K562 (cell line): Measurements from ENCODE around the gene TFF2. TPM values are rescaled to one million over a fixed set of nuclear protein-coding genes. Genes with fewer than 3 reads are reported as not detected.
A peak's percentile ranks its signal among the peaks of the same experiment; 100 is the strongest.

ENCODE experiments used
- ATAC-seq: fragments of 200-7000 bp; cut with Tn5 transposase; 3 replicates; pipeline ENCODE4 v1.9.1; 2020; ENCODE audit warnings: moderate library complexity
- BruUV-seq: library from RNA; stranded (reverse); fragments of 400-500 nt; replicated peaks from 2 replicates; lab custom pipeline; 2021; lab: Mats Ljungman, UMichigan
- CTCF ChIA-PET: fragments of 300-600 bp; formaldehyde crosslinking; extraction: SDS; loops from one replicate; lab custom pipeline; 2021; ENCODE audit warnings: low intra/inter-chr PET ratio; lab: Yijun Ruan, JAX
- POLR2A ChIA-PET: fragments of 300-600, 350-650 bp; sonication (Branson Sonifier 250); formaldehyde crosslinking; extraction: SDS; loops from one replicate; lab custom pipeline; 2021; ENCODE audit warnings: antibody characterized with exemption, inconsistent platforms; lab: Yijun Ruan, JAX
- DNase-seq, 4 experiments: peaks; one replicate each; pipeline versions ENCODE4 v3.0.0 to v3.0.0-alpha.2; 2011 to 2018; ENCODE audit warnings: low spot score in 3 of 4, mixed read lengths in 3 of 4; ENCODE audit errors: extremely low read depth in 1 of 4
- FAIRE-seq: peaks from 2 replicates; lab custom pipeline; 2011; peaks lifted over from hg19 to GRCh38; lab: Jason Lieb, UNC
- H2AFZ ChIP-seq: 2 replicates; pipeline ENCODE4 v1.6.0; 2011; ENCODE audit warnings: low read depth, low read length, control low read depth, inconsistent platforms
- H3K27ac ChIP-seq: fragments of 200-600 bp; 3 replicates; pipeline ENCODE4 v1.8.0; 2011; ENCODE audit warnings: low read depth, mild to moderate bottlenecking, control low read depth, inconsistent platforms, low read length, moderate library complexity, mixed read lengths; ENCODE audit errors: extremely low read depth
- H3K27me3 ChIP-seq, 2 experiments: fragments of 300-600 bp in 1 of 2; 2 replicates in 1 of 2; 3 replicates in 1 of 2; pipeline versions ENCODE4 v1.6.0 to v1.8.0; 2011; ENCODE audit warnings: inconsistent platforms in 2 of 2, low read length in 2 of 2, mild to moderate bottlenecking in 1 of 2, mixed read lengths in 1 of 2, moderate library complexity in 1 of 2; ENCODE audit not compliant: control insufficient read depth in 2 of 2, insufficient read depth in 2 of 2
- H3K36me3 ChIP-seq: fragments of 300-600 bp; 3 replicates; pipeline ENCODE4 v1.8.0; 2011; ENCODE audit warnings: mild to moderate bottlenecking, low read length, inconsistent platforms; ENCODE audit not compliant: control insufficient read depth, insufficient read depth
- H3K4me1 ChIP-seq, 2 experiments: fragments of 200-600 bp in 1 of 2; replicated peaks in 1 of 2; 2 replicates in 1 of 2; 3 replicates in 1 of 2; pipeline versions ENCODE4 v1.5.1 to v1.8.0; 2011; ENCODE audit warnings: inconsistent platforms in 2 of 2, low read length in 2 of 2, mild to moderate bottlenecking in 1 of 2, mixed read lengths in 1 of 2, moderate library complexity in 1 of 2; ENCODE audit not compliant: control insufficient read depth in 2 of 2, insufficient read depth in 2 of 2
- H3K4me2 ChIP-seq: 2 replicates; pipeline ENCODE4 v1.6.1; 2011; ENCODE audit warnings: low read length, control low read depth, inconsistent platforms, mixed read lengths; ENCODE audit not compliant: insufficient read depth
- H3K4me3 ChIP-seq: fragments of 200-600 bp; sonication (generic), shearing (Covaris generic); 2 replicates; pipeline ENCODE4 v1.5.1; 2016; ENCODE audit warnings: control low read depth, inconsistent platforms
- H3K79me2 ChIP-seq: fragments of 200-600 bp; 3 replicates; pipeline ENCODE4 v1.8.0; 2011; ENCODE audit warnings: low read length, inconsistent platforms; ENCODE audit not compliant: control insufficient read depth, insufficient read depth
- H3K9ac ChIP-seq, 2 experiments: 2 replicates each; pipeline versions ENCODE4 v1.6.0 to v1.6.1; 2011; ENCODE audit warnings: low read depth in 2 of 2, low read length in 2 of 2, control low read depth in 1 of 2, inconsistent platforms in 1 of 2, mild to moderate bottlenecking in 1 of 2, mixed read lengths in 1 of 2; ENCODE audit not compliant: insufficient read depth in 1 of 2
- H3K9me1 ChIP-seq: one replicate; pipeline ENCODE4 v1.6.0; 2011; ENCODE audit warnings: inconsistent platforms, mild to moderate bottlenecking, low read length, moderate library complexity; ENCODE audit not compliant: control insufficient read depth, insufficient read depth
- H3K9me3 ChIP-seq: replicated peaks from 2 replicates; pipeline ENCODE4 v1.5.1; 2011; ENCODE audit warnings: low read depth, low read length, inconsistent platforms; ENCODE audit not compliant: control insufficient read depth, insufficient read depth
- H4K20me1 ChIP-seq: replicated peaks from 2 replicates; pipeline ENCODE4 v1.6.1; 2011; ENCODE audit warnings: low read length, inconsistent platforms, mixed read lengths; ENCODE audit not compliant: control insufficient read depth, insufficient read depth
- ATF4 ChIP-seq: fragments of 450-650 bp; formaldehyde crosslinking; IDR thresholded peaks from 2 replicates; pipeline ENCODE4 v1.4.0; 2022; ENCODE audit warnings: mild to moderate bottlenecking, moderate library complexity
- HDAC2 ChIP-seq: fragments of 450-650 bp; IDR thresholded peaks from 2 replicates; pipeline ENCODE4 v1.6.1; 2016; ENCODE audit warnings: mild to moderate bottlenecking
- HOMEZ ChIP-seq: fragments of 250-450 bp; sonication (Bioruptor Pico); IDR thresholded peaks from 2 replicates; pipeline ENCODE4 v1.4.0; 2020; ENCODE audit warnings: mild to moderate bottlenecking, moderate library complexity
- KDM5B ChIP-seq: fragments of 200-600 bp; sonication (generic); IDR thresholded peaks from 2 replicates; pipeline ENCODE4 v1.6.1; 2012; ENCODE audit warnings: low read depth, mild to moderate bottlenecking, moderate library complexity, low read length, control low read depth, inconsistent platforms; ENCODE audit not compliant: insufficient replicate concordance
- MEIS2 ChIP-seq: fragments of 450-650 bp; IDR thresholded peaks from 2 replicates; pipeline ENCODE4 v1.6.1; 2014; ENCODE audit warnings: mild to moderate bottlenecking; ENCODE audit not compliant: partially characterized antibody
- MLLT1 ChIP-seq, 2 experiments: fragments of 450-650 bp; IDR thresholded peaks; 2 replicates each; pipeline ENCODE4 v1.6.1; 2016
- MYC ChIP-seq, 2 experiments: fragments of 250-450 bp in 1 of 2; sonication (Bioruptor Pico) in 1 of 2; IDR thresholded peaks; 2 replicates each; pipeline versions ENCODE4 v1.5.1 to v1.6.1; 2012 to 2021; ENCODE audit warnings: low read depth in 2 of 2, borderline replicate concordance in 1 of 2, improper control_type of control experiment in 1 of 2, low read length in 1 of 2, mild to moderate bottlenecking in 1 of 2, moderate library complexity in 1 of 2
- NELFE ChIP-seq: IDR thresholded peaks from 2 replicates; pipeline ENCODE4 v1.6.1; 2011; ENCODE audit warnings: mild to moderate bottlenecking; ENCODE audit not compliant: insufficient read depth, insufficient read length
- RAD21 ChIP-seq, 2 experiments: fragments of 250-450 bp in 1 of 2; fragments of 450-650 bp in 1 of 2; sonication (Bioruptor Pico) in 1 of 2; formaldehyde crosslinking in 1 of 2; IDR thresholded peaks in 1 of 2; conservative IDR thresholded peaks in 1 of 2; 2 replicates each; pipeline versions ENCODE4 v1.4.0 to v1.8.0; 2020 to 2022; ENCODE audit warnings: mild to moderate bottlenecking in 2 of 2, moderate library complexity in 1 of 2
- RCOR1 ChIP-seq, 2 experiments: IDR thresholded peaks; 2 replicates each; pipeline ENCODE4 v1.6.1; 2012; ENCODE audit warnings: low read depth in 2 of 2, low read length in 2 of 2, borderline replicate concordance in 1 of 2, improper control_type of control experiment in 1 of 2
- TRIM25 ChIP-seq: fragments of 450-650 bp; IDR thresholded peaks from 2 replicates; pipeline ENCODE4 v1.7.0; 2016; ENCODE audit warnings: borderline replicate concordance
- ZEB2 ChIP-seq: fragments of 450-650 bp; IDR thresholded peaks from 2 replicates; pipeline ENCODE4 v1.6.1; 2016
- ZNF217 ChIP-seq: sonication (generic); formaldehyde crosslinking; IDR thresholded peaks from 2 replicates; pipeline ENCODE4 v1.8.0; 2022; ENCODE audit warnings: mild to moderate bottlenecking, missing genetic modification reagents
- ZNF75A ChIP-seq: fragments of 450-650 bp; formaldehyde crosslinking; IDR thresholded peaks from 2 replicates; pipeline ENCODE4 v1.4.0; 2020; ENCODE audit warnings: mild to moderate bottlenecking
- WGBS: fragments of 100-300 bp; shearing (Covaris generic); methylation state at CpG from one replicate; pipeline ENCODE4 v1.1.6; 2016; ENCODE audit warnings: low coverage, mixed read lengths; ENCODE audit not compliant: insufficient coverage; ENCODE audit errors: missing lambda C conversion rate; 5-methylcytosine and 5-hydroxymethylcytosine counted together
- in situ Hi-C: fragments of 300-500 bp; cut with MboI; formaldehyde crosslinking; loops from 4 replicates; pipeline ENCODE4 v1.15.0; 2018; ENCODE audit warnings: inconsistent platforms, mixed read lengths
- intact Hi-C: fragments of 100-400 bp; cut with micrococcal nuclease; formaldehyde crosslinking; loops from 2 replicates; pipeline ENCODE4 v1.14.2; 2022
- polyA plus RNA-seq, 8 experiments: library from polyadenylated mRNA; depleted of rRNA in 4 of 8; stranded (reverse) in 5 of 8; unstranded in 3 of 8; fragments of >200 nt; fragmentation: Nextera tagmentation in 2 of 8; fragmentation: Illumina TruSeq in 1 of 8; extraction: Ambion mirVana in 2 of 8; extraction: Trizol in 1 of 8; gene quantifications; 2 replicates each; pipeline versions ENCODE4 v1.2.1 to v1.2.3, GENCODE V29; 2011 to 2014; ENCODE audit warnings: inconsistent platforms in 1 of 8, missing spikeins in 1 of 8
- total RNA-seq, 7 experiments: library from RNA; depleted of rRNA in 6 of 7; stranded (reverse); fragments of >200 nt in 6 of 7; fragmentation: Illumina TruSeq in 2 of 7; extraction: Trizol in 2 of 7; gene quantifications; 2 replicates each; pipeline versions ENCODE4 v1.2.1 to v1.2.3, GENCODE V29; 2011 to 2021; ENCODE audit warnings: low replicate concordance in 1 of 7

The TFF2 gene
- total and polyA plus RNA-seq, 9 of the 15 experiments (the other 6 are each of a cell fraction or from before 2014, with no cell fraction given), result not detected

GRCh38 chr21:42337830-42338728 is 12.7 kb downstream of the TFF2 start:
- in situ Hi-C loops, result no loop called here
- no peaks in the 10 kb centered on the region for H3K79me2 ChIP-seq
- FAIRE-seq, result peak; percentile 88
- ChIA-PET POLR2A (interaction anchor here (0.6 kb wide), 1 partner anchor 717 kb away, joined by 3 read pairs; no protein-coding TSS in a partner anchor), CTCF (interaction anchor here (0.5 to 1.6 kb wide), 2 partner anchors 29 to 111 kb away, joined by 4 to 6 read pairs; no protein-coding TSS in a partner anchor)
- no peaks in the 10 kb centered on the region for H3K36me3 ChIP-seq
- H3K4me2 ChIP-seq, result no peak overlapping the region
- no peak overlapping the region for H3K9ac ChIP-seq
- H4K20me1 ChIP-seq, result no peaks in the 10 kb centered on the region
- no peak overlapping the region for H2AFZ ChIP-seq
- ATAC-seq, result peak; percentile 98
- H3K27ac ChIP-seq, result no peak overlapping the region
- H3K4me1 ChIP-seq, result peaks cover 0 to 7% of the 10 kb centered on the region in 2 experiments; a peak in 1 of 5 replicates
- DNase-seq, result peak; percentile 65 to 77 (median 74)
- no peaks in the 10 kb centered on the region for H3K9me1 ChIP-seq
- intact Hi-C loops, result loop anchor here (10.0 kb wide), 1 partner anchor 117 kb away; no protein-coding TSS in a partner anchor
- no peak overlapping the region for H3K4me3 ChIP-seq
- no TSS peak for BruUV-seq
- H3K9me3 ChIP-seq, result no peaks in the 10 kb centered on the region
- WGBS, result 15% methylated on average over 23 of the region's 23 CpGs
- H3K27me3 ChIP-seq, result peaks cover 3 to 37% of the 10 kb centered on the region in 2 experiments; a peak in 4 of 5 replicates
- TF ChIP-seq ATF4 (CRISPR knock-in tag), result peak; percentile 59; the same call in 1 of the 2 replicates
- peak in 1 of 2 experiments; percentile 28; a peak in 1 of 4 replicates for TF ChIP-seq RCOR1 (IDR thresholded peaks at IDR 0.05; ENCODE audit: borderline replicate concordance in 1 of 2, low read depth in 2 of 2, low read length in 2 of 2)
- TF ChIP-seq ZNF75A (CRISPR knock-in tag), result no peak
- TF ChIP-seq KDM5B, result no peak
- TF ChIP-seq HOMEZ (CRISPR knock-in tag), result no peak
- no peak for TF ChIP-seq MLLT1 (IDR thresholded peaks at IDR 0.05)
- no peak for TF ChIP-seq NELFE
- no peak for TF ChIP-seq TRIM25
- no peak for TF ChIP-seq MEIS2
- no peak for TF ChIP-seq ZEB2
- peak; percentile 61 to 77 for TF ChIP-seq RAD21 (CRISPR knock-in tag; conservative IDR thresholded peaks at IDR 0.05 in 1 of 2, IDR thresholded peaks at IDR 0.05 in 1 of 2)
- no peak for TF ChIP-seq ZNF217 (CRISPR knock-in tag)
- 0 out of 2 replicates have a peak, but pooled peaks have one; percentile 38 for TF ChIP-seq MYC (IDR thresholded peaks at IDR 0.05; ENCODE audit: low read depth, low read length)
- TF ChIP-seq MYC (CRISPR knock-in tag; IDR thresholded peaks at IDR 0.05; ENCODE audit: borderline replicate concordance, low read depth), result no peak
- no peak for TF ChIP-seq HDAC2
